ENCODE results near the gene PSMD2. TPM values are rescaled to one million over a fixed set of nuclear protein-coding genes. Genes with fewer than 3 reads are reported as not detected.

The PSMD2 gene
- total RNA-seq, 4 donors from 2014 or later, result 252 to 356 (median 274) TPM

DNA sequence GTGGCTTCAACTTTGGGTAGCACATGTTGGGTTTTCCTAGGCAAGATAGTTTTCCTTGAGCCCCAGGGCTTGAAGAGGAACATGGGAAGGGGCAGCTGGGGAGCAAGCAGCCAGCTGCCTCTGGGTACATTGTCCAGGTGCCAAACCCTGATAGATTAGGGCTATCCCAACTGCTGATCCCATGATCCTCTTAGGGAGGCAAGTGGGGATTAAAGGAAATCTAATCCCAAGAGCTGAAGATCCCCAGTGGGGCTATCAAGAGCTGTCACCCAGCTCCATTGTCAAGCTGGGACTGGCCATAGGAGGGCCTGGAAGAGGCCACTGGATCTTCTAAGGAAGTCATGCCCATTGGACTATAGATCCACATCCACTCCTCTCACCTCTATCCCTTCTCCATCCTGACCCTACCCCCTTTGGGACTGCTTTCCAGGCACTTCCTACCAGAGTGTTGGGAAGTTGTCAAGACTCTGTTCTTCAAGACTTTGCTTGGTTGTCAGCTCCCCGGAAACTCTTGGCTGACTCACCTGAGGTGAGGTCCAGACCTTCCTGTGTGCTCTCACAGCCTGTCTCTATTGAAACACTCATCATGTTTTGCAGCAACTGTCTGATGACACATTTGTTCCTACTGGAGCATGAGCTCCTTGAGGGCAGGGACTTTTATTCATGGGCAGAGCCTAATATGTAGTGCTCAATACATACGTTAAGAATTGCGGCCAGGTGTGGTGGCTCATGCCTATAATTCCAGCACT, 43.6 kb upstream of the PSMD2 start:
- Histone ChIP-seq H3K27me3 (peaks cover 4 to 32% (median 18%) of the 10 kb centered on the region in 4 donors), H3K4me3 (no peak overlapping the region), H3K4me1 (peaks cover 5 to 15% (median 14%) of the 10 kb centered on the region in 4 donors), H3K9me3 (no peaks in the 10 kb centered on the region), H3K36me3 (peaks cover 0 to 8% (median 0%) of the 10 kb centered on the region in 4 donors), H3K27ac (replicated peaks in 1 of 4) (no peak overlapping the region)
- TF ChIP-seq POLR2AphosphoS5 (IDR thresholded peaks at IDR 0.05) (no peak), EP300 (IDR thresholded peaks at IDR 0.05) (no peak), POLR2A (IDR thresholded peaks at IDR 0.05; ENCODE audit: low read depth) (no peak)
- TF ChIP-seq, protein P1, sequence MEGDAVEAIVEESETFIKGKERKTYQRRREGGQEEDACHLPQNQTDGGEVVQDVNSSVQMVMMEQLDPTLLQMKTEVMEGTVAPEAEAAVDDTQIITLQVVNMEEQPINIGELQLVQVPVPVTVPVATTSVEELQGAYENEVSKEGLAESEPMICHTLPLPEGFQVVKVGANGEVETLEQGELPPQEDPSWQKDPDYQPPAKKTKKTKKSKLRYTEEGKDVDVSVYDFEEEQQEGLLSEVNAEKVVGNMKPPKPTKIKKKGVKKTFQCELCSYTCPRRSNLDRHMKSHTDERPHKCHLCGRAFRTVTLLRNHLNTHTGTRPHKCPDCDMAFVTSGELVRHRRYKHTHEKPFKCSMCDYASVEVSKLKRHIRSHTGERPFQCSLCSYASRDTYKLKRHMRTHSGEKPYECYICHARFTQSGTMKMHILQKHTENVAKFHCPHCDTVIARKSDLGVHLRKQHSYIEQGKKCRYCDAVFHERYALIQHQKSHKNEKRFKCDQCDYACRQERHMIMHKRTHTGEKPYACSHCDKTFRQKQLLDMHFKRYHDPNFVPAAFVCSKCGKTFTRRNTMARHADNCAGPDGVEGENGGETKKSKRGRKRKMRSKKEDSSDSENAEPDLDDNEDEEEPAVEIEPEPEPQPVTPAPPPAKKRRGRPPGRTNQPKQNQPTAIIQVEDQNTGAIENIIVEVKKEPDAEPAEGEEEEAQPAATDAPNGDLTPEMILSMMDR (IDR thresholded peaks at IDR 0.05), result no peak
- DNase-seq (ENCODE audit: extremely low spot score), result no peak
- 95% methylated on average over 3 of the region's 3 CpGs for WGBS
- intact Hi-C loops (cut with DNase I), result loop anchor here (10.0 kb wide), 1 partner anchor 361 kb away; no protein-coding TSS in a partner anchor

DNA sequence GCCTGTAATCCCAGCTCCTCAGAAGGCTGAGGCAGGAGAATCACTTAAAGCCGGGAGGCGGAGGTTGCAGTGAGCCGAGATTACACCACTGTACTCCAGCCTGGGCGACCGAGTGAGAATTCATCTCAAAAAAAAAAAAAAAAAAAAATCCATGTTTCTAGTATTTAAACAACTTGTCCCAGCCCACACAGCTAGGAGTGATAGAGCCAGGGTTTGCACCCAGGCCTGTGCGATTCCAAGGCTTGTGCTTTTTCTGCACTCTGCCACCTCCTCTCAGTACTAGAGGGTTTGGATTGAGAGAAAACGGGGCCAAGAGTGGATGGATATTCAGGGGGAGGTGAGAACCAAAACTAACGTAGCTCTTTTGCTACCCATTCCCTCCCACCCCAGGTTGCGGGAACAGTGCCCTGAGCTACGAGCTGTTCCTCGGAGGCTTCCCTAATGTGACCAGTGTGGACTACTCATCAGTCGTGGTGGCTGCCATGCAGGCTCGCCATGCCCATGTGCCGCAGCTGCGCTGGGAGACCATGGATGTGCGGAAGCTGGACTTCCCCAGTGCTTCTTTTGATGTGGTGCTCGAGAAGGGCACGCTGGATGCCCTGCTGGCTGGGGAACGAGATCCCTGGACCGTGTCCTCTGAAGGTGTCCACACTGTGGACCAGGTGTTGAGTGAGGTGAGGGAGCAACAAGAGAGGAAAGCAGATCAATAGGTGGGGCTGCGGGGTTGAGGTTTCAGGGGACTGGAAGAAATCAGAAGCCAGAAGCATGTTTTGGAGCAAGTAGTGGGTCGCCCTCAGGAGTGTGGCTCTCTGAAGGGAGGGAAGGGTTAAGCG, 41.7 kb upstream of the PSMD2 start:
- intact Hi-C loops (cut with DNase I), result loop anchor here (10.0 kb wide), 1 partner anchor 362 kb away; no protein-coding TSS in a partner anchor
- no peaks in the 10 kb centered on the region for H3K9me3 ChIP-seq
- peaks cover 11 to 51% (median 34%) of the 10 kb centered on the region in 4 donors for H3K27me3 ChIP-seq
- H3K4me3 ChIP-seq, result no peak overlapping the region
- WGBS, result 90% methylated on average over 23 of the region's 23 CpGs
- H3K36me3 ChIP-seq, result peaks cover 0 to 8% (median 0%) of the 10 kb centered on the region in 4 donors
- TF ChIP-seq EP300 (IDR thresholded peaks at IDR 0.05), result no peak
- TF ChIP-seq POLR2A (IDR thresholded peaks at IDR 0.05; ENCODE audit: low read depth), result no peak
- H3K4me1 ChIP-seq, result peaks cover 21 to 32% (median 30%) of the 10 kb centered on the region in 4 donors
- no peak for DNase-seq (ENCODE audit: extremely low spot score)
- H3K27ac ChIP-seq (replicated peaks in 1 of 4), result no peak overlapping the region

DNA sequence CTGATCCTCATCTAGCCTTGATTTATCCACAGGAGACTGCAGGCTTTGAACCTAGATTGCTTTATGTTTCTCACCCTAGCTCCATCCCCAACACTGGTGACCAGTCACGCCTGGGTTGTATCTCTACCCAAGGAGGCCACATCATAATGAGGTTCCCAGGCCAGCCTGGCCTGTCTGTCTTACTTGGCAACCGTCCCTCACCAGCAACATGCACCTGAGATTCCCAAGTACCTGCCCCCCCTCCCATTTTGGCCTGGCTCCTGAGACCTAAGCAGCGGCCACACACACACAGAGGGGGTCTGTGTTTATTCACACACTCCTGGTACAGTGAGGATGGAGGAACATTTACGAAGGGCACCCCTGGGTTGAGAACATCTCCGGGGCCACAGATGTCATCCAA, 40.1 kb upstream of the PSMD2 start:
- Histone ChIP-seq H3K4me3 (no peak overlapping the region), H3K4me1 (peaks cover 27 to 38% (median 35%) of the 10 kb centered on the region in 4 donors), H3K27me3 (peaks cover 11 to 67% (median 40%) of the 10 kb centered on the region in 4 donors), H3K9me3 (no peaks in the 10 kb centered on the region), H3K27ac (replicated peaks in 1 of 4) (no peak overlapping the region), H3K36me3 (peaks cover 0 to 8% (median 0%) of the 10 kb centered on the region in 4 donors)
- 85% methylated on average over 5 of the region's 5 CpGs for WGBS
- TF ChIP-seq EP300 (IDR thresholded peaks at IDR 0.05), result no peak
- TF ChIP-seq POLR2A (IDR thresholded peaks at IDR 0.05; ENCODE audit: low read depth), result no peak
- TF ChIP-seq POLR2AphosphoS5 (IDR thresholded peaks at IDR 0.05), result no peak
- TF ChIP-seq, protein P1 (IDR thresholded peaks at IDR 0.05), result no peak
- intact Hi-C loops (cut with DNase I), result loop anchor here (10.0 kb wide), 1 partner anchor 364 kb away; no protein-coding TSS in a partner anchor
- DNase-seq (ENCODE audit: extremely low spot score), result no peak

GRCh38 chr3:184259396-184259877, 39.6 kb upstream of the PSMD2 start:
- H3K9me3 ChIP-seq, result no peaks in the 10 kb centered on the region
- intact Hi-C loops (cut with DNase I), result loop anchor here (10.0 kb wide), 1 partner anchor 365 kb away; no protein-coding TSS in a partner anchor
- no peak overlapping the region for H3K27ac ChIP-seq (replicated peaks in 1 of 4)
- no peak for DNase-seq (ENCODE audit: extremely low spot score)
- peaks cover 27 to 38% (median 35%) of the 10 kb centered on the region in 4 donors for H3K4me1 ChIP-seq
- TF ChIP-seq, protein P1 (IDR thresholded peaks at IDR 0.05), result no peak
- no peak for TF ChIP-seq POLR2AphosphoS5 (IDR thresholded peaks at IDR 0.05)
- no peak for TF ChIP-seq POLR2A (IDR thresholded peaks at IDR 0.05; ENCODE audit: low read depth)
- no peak for TF ChIP-seq EP300 (IDR thresholded peaks at IDR 0.05)
- H3K36me3 ChIP-seq, result peaks cover 0 to 8% (median 0%) of the 10 kb centered on the region in 4 donors
- WGBS, result 19% methylated on average over 19 of the region's 28 CpGs
- H3K4me3 ChIP-seq, result peak overlapping the region; percentile 22 to 63 (median 42)
- H3K27me3 ChIP-seq, result peaks cover 11 to 72% (median 43%) of the 10 kb centered on the region in 4 donors

Measured in esophagus muscularis mucosa (tissue), 4 donors.